GM12801 (cell line): ENCODE data around the gene TRMT10A.

Experiments
- TF ChIP-seq, protein P1 (sequence below): IDR thresholded peaks from one replicate; pipeline ENCODE4 v1.5.1; 2011; ENCODE audit warnings: control low read depth; ENCODE audit not compliant: insufficient read length; ENCODE audit errors: extremely low read depth

TRMT10A gene

DNA sequence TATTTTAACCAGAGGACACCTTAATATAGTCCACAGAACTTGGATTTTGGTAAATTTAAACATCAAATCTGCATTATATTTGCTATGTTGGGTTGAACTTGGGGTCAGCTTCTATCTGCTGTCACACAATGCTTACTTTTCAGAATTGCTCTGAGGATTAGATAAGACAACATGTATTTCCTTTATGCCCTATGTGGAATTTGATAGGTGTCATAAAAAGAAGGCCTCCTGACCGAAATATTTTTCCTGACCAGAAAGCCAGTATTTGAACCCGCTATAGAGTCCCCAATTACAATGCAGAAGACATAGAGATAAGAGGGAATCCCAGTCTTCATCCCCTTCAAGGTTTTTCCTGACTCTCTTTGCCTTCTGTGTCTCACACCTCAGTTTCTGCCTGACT lies 14.9 kb upstream of the TRMT10A start:
- TF ChIP-seq, protein P1, sequence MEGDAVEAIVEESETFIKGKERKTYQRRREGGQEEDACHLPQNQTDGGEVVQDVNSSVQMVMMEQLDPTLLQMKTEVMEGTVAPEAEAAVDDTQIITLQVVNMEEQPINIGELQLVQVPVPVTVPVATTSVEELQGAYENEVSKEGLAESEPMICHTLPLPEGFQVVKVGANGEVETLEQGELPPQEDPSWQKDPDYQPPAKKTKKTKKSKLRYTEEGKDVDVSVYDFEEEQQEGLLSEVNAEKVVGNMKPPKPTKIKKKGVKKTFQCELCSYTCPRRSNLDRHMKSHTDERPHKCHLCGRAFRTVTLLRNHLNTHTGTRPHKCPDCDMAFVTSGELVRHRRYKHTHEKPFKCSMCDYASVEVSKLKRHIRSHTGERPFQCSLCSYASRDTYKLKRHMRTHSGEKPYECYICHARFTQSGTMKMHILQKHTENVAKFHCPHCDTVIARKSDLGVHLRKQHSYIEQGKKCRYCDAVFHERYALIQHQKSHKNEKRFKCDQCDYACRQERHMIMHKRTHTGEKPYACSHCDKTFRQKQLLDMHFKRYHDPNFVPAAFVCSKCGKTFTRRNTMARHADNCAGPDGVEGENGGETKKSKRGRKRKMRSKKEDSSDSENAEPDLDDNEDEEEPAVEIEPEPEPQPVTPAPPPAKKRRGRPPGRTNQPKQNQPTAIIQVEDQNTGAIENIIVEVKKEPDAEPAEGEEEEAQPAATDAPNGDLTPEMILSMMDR, result no peak

- TF ChIP-seq, protein P1, result no peak
Measured at GRCh38 chr4:99574530-99575324, 10.9 kb upstream of the TRMT10A start, which contains the start of gene MTTP. Gene MTTP (plus strand): TSS chr4:99574824. CDS start chr4:99574910, 86 bp downstream.

DNA sequence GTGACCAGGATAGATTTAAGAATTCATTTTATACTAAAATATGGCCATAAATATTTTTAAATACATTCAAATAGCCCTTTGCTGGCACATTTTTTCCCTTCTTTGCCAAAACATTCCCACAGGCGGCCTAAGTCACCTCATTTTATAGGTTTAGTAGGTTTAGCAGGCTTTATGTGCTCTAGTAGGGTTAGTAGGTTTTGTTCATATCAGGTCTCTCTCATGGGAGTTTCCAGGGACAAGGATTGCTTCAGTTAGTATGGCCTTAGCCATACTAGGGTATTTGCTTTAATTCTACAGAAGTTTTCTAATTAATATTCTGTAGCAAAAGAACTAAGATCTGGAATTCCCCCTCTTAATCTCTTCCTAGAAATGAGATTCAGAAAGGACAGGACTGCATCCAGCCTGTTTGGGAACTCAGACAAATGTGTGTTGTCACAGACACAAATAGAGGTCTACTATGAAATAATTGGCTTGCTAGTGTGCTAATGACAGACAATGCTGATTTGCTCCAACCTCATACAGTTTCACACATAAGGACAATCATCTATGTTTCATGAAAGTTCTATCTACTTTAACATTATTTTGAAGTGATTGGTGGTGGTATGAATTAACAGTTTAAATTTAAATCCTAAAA lies 10.0 kb upstream of the TRMT10A start:
- TF ChIP-seq, protein P1, result no peak

DNA sequence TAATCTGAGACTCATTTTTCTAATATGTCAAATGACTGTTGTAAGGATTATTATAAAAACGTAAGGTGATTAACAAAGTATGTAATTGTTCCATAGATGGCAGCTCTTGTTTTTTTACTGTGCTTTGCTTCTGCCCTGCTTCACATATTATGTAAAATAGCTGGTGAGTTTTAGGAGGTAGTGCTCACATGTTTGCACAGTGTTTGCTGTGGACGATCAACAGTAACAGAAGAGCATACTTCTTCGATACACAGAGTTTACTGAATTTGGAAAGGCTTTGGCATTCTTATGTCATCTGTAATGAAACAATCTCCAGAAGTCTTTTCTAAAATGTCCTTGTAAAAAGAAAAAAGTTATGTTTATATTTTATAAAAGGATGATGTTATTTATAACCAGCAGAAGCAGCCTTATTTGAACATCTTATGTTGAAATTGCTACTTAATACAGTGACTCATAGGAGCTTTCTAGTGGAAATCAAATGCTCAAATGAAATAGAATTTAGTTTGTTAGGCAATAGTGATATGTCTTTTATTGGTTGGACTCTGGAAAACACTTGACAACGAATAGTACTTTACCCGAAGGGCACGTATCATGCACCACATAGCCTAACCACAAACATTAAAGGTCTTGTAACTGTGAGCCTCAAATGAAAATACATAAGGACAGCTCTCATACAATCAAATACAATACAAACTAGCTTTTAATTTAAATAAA lies 8.8 kb upstream of the TRMT10A start:
- TF ChIP-seq, protein P1, result no peak

- TF ChIP-seq, protein P1, result no peak
Measured at GRCh38 chr4:99571883-99572282, 8.0 kb upstream of the TRMT10A start.

DNA sequence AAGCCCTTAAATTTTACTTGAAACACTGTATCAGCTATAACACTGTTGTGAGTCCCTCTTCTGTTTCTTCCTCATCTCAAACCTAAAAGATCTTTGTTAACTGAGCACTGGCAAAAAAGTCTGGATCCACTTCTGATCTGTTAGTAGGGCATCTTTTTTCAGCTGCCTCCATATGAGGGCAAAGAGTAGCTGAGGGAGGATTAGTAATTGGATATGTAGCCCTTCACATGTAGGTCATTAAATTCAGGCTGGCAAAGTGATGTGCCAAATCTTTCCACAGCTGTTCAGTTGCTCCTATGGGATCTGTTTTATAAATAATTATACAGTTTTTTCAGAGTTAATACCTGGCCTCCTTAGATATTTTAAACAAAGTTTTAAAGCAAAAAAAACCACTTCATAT lies 1.1 kb upstream of the TRMT10A start:
- TF ChIP-seq, protein P1, result no peak

DNA sequence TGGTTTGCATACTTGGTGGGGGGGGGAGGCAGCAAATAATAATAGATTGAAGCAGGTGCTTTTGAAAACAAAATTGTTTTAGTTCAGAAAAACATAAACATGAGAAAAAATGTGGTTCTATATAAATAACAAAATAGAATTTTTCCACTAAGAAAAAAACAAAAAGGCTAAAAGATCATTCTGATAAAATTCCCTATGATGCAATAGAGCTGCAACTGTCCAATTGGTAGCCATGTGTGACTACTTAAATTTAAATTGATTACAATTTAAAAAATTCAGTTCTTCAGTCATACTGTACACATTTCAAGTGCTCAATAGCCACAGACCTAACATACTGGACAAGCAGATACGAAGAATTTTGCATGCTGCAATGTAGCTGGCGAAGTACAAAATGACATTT lies 11.0 kb downstream of the TRMT10A start:
- TF ChIP-seq, protein P1, result no peak
